ENCODE results near the gene MAML2. TPM values are rescaled to one million over a fixed set of nuclear protein-coding genes. Genes with fewer than 3 reads are reported as not detected.

Gene MAML2
- total and polyA plus RNA-seq, 4 donors = 0.56 to 2.1 (median 1.4) TPM

DNA sequence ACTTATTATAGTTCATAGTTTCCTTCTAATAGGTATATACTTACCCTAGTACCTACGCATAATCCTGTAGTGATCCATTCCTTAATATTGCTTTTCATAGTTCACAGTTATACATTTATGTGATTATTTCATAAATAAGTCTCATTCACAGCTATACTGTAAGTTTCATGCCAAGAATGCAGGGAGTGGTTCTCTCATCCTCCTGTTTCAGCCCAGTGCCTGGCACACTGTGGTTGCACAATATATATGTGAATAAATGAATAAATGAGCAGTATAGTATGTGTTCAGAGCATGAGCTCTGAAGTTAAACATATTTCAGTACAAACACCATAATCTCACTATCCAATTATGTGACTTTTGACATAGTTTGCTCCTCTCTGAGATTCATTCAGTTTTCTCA, 115.8 kb downstream of the MAML2 start:
- H3K36me3 ChIP-seq (ENCODE audit: control insufficient read depth in 4 of 4, insufficient read depth in 3 of 4, low read depth in 1 of 4, low read length in 3 of 4) = no peaks in the 10 kb centered on the region
- H3K9ac ChIP-seq (ENCODE audit: low read depth in 1 of 2, low read length in 2 of 2) = no peak overlapping the region
- TF ChIP-seq JUND (IDR thresholded peaks at IDR 0.05) (no peak), TAF1 (conservative IDR thresholded peaks at IDR 0.05) (no peak), EGR1 (IDR thresholded peaks at IDR 0.05; ENCODE audit: low read depth in 2 of 2) (no peak), HNF4G (IDR thresholded peaks at IDR 0.05) (no peak), RXRA (IDR thresholded peaks at IDR 0.05) (no peak), YY1 (IDR thresholded peaks at IDR 0.05) (no peak), FOXA2 (IDR thresholded peaks at IDR 0.05) (no peak), NR2F2 (IDR thresholded peaks at IDR 0.05) (no peak), RAD21 (IDR thresholded peaks at IDR 0.05) (no peak), GABPA (IDR thresholded peaks at IDR 0.05 in 1 of 2, conservative IDR thresholded peaks at IDR 0.05 in 1 of 2) (no peak), FOXA1 (IDR thresholded peaks at IDR 0.05) (no peak)
- TF ChIP-seq, protein P1, sequence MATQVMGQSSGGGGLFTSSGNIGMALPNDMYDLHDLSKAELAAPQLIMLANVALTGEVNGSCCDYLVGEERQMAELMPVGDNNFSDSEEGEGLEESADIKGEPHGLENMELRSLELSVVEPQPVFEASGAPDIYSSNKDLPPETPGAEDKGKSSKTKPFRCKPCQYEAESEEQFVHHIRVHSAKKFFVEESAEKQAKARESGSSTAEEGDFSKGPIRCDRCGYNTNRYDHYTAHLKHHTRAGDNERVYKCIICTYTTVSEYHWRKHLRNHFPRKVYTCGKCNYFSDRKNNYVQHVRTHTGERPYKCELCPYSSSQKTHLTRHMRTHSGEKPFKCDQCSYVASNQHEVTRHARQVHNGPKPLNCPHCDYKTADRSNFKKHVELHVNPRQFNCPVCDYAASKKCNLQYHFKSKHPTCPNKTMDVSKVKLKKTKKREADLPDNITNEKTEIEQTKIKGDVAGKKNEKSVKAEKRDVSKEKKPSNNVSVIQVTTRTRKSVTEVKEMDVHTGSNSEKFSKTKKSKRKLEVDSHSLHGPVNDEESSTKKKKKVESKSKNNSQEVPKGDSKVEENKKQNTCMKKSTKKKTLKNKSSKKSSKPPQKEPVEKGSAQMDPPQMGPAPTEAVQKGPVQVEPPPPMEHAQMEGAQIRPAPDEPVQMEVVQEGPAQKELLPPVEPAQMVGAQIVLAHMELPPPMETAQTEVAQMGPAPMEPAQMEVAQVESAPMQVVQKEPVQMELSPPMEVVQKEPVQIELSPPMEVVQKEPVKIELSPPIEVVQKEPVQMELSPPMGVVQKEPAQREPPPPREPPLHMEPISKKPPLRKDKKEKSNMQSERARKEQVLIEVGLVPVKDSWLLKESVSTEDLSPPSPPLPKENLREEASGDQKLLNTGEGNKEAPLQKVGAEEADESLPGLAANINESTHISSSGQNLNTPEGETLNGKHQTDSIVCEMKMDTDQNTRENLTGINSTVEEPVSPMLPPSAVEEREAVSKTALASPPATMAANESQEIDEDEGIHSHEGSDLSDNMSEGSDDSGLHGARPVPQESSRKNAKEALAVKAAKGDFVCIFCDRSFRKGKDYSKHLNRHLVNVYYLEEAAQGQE (IDR thresholded peaks at IDR 0.05) = no peak
- TF ChIP-seq, protein P2, sequence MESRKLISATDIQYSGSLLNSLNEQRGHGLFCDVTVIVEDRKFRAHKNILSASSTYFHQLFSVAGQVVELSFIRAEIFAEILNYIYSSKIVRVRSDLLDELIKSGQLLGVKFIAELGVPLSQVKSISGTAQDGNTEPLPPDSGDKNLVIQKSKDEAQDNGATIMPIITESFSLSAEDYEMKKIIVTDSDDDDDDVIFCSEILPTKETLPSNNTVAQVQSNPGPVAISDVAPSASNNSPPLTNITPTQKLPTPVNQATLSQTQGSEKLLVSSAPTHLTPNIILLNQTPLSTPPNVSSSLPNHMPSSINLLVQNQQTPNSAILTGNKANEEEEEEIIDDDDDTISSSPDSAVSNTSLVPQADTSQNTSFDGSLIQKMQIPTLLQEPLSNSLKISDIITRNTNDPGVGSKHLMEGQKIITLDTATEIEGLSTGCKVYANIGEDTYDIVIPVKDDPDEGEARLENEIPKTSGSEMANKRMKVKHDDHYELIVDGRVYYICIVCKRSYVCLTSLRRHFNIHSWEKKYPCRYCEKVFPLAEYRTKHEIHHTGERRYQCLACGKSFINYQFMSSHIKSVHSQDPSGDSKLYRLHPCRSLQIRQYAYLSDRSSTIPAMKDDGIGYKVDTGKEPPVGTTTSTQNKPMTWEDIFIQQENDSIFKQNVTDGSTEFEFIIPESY (IDR thresholded peaks at IDR 0.05) = no peak
- TF ChIP-seq, protein P3, sequence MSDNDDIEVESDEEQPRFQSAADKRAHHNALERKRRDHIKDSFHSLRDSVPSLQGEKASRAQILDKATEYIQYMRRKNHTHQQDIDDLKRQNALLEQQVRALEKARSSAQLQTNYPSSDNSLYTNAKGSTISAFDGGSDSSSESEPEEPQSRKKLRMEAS (IDR thresholded peaks at IDR 0.05) = no peak
- TF ChIP-seq, protein P4, sequence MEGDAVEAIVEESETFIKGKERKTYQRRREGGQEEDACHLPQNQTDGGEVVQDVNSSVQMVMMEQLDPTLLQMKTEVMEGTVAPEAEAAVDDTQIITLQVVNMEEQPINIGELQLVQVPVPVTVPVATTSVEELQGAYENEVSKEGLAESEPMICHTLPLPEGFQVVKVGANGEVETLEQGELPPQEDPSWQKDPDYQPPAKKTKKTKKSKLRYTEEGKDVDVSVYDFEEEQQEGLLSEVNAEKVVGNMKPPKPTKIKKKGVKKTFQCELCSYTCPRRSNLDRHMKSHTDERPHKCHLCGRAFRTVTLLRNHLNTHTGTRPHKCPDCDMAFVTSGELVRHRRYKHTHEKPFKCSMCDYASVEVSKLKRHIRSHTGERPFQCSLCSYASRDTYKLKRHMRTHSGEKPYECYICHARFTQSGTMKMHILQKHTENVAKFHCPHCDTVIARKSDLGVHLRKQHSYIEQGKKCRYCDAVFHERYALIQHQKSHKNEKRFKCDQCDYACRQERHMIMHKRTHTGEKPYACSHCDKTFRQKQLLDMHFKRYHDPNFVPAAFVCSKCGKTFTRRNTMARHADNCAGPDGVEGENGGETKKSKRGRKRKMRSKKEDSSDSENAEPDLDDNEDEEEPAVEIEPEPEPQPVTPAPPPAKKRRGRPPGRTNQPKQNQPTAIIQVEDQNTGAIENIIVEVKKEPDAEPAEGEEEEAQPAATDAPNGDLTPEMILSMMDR (IDR thresholded peaks at IDR 0.05; ENCODE audit: low read depth, low read length, missing input control) = no peak
- 94% methylated on average over 1 of the region's 1 CpG for WGBS
- no peaks in the 10 kb centered on the region for H3K4me1 ChIP-seq (ENCODE audit: control insufficient read depth in 4 of 4, insufficient read depth in 4 of 4, low read length in 3 of 4)
- DNase-seq (ENCODE audit: low spot score) = no peak
- H3K4me3 ChIP-seq (ENCODE audit: low read depth in 1 of 3, low read length in 3 of 3) = no peak overlapping the region
- H3K27ac ChIP-seq (ENCODE audit: low read depth in 1 of 2, low read length in 2 of 2) = no peak overlapping the region
- H3K27me3 ChIP-seq (ENCODE audit: control insufficient read depth in 4 of 4, insufficient read depth in 4 of 4, low read length in 3 of 4) = peaks cover 0 to 2% (median 0%) of the 10 kb centered on the region in 4 donors
- H3K9me3 ChIP-seq (ENCODE audit: control insufficient read depth in 4 of 4, low read length in 3 of 4) = no peaks in the 10 kb centered on the region

DNA sequence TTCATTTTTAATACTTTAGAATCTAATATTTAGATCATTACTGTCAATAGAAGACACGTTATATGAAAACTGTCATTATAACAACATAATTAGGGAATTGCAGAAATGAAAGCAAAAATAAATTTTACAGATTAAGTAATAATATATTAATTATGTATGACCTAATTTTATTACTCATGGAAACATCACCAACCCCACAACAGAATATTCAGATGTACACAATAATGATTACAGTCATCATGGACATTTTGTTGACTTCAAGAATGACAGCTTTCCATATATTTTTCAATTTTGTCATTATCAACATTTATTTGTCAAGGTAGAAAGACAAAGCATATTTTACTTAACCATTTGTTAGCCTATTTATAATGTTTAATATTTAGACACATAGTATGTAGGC, 119.9 kb downstream of the MAML2 start:
- no peaks in the 10 kb centered on the region for H3K9me3 ChIP-seq (ENCODE audit: control insufficient read depth in 4 of 4, low read length in 3 of 4)
- peaks cover 0 to 2% (median 0%) of the 10 kb centered on the region in 4 donors for H3K4me1 ChIP-seq (ENCODE audit: control insufficient read depth in 4 of 4, insufficient read depth in 4 of 4, low read length in 3 of 4)
- H3K36me3 ChIP-seq (ENCODE audit: control insufficient read depth in 4 of 4, insufficient read depth in 3 of 4, low read depth in 1 of 4, low read length in 3 of 4) = no peaks in the 10 kb centered on the region
- no peak overlapping the region for H3K9ac ChIP-seq (ENCODE audit: low read depth in 1 of 2, low read length in 2 of 2)
- no peak overlapping the region for H3K27ac ChIP-seq (ENCODE audit: low read depth in 1 of 2, low read length in 2 of 2)
- no peak overlapping the region for H3K4me3 ChIP-seq (ENCODE audit: low read depth in 1 of 3, low read length in 3 of 3)
- TF ChIP-seq, protein P3 (IDR thresholded peaks at IDR 0.05) = no peak
- TF ChIP-seq FOXA1 (IDR thresholded peaks at IDR 0.05) (no peak), HNF4G (IDR thresholded peaks at IDR 0.05) (no peak), YY1 (IDR thresholded peaks at IDR 0.05) (no peak), JUND (IDR thresholded peaks at IDR 0.05) (no peak), TAF1 (conservative IDR thresholded peaks at IDR 0.05) (no peak), NR2F2 (IDR thresholded peaks at IDR 0.05) (no peak), RAD21 (IDR thresholded peaks at IDR 0.05) (no peak)
- TF ChIP-seq, protein P5, sequence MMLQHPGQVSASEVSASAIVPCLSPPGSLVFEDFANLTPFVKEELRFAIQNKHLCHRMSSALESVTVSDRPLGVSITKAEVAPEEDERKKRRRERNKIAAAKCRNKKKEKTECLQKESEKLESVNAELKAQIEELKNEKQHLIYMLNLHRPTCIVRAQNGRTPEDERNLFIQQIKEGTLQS (IDR thresholded peaks at IDR 0.05) = no peak
- TF ChIP-seq, protein P1 (IDR thresholded peaks at IDR 0.05) = no peak
- TF ChIP-seq, protein P4 (IDR thresholded peaks at IDR 0.05; ENCODE audit: low read depth, low read length, missing input control) = no peak
- DNase-seq (ENCODE audit: low spot score) = no peak
- WGBS = 91% methylated on average over 1 of the region's 1 CpG
- H3K27me3 ChIP-seq (ENCODE audit: control insufficient read depth in 4 of 4, insufficient read depth in 4 of 4, low read length in 3 of 4) = no peaks in the 10 kb centered on the region

Data from liver (tissue), 9 donors.